Uterus (tissue), 2 donors: ENCODE results near the gene FBXL19.

Source experiments
- POLR2A ChIP-seq, 2 donors: fragments of 450-650 bp; IDR thresholded peaks; one replicate each; pipeline ENCODE4 v1.6.1; 2016; ENCODE audit warnings: antibody characterized with exemption in 2 of 2, mild to moderate bottlenecking in 1 of 2, moderate library complexity in 1 of 2
- TF ChIP-seq, protein P1 (sequence below), 4 experiments: fragments of 200-600 bp in 2 of 4; fragments of 450-650 bp in 2 of 4; sonication (generic) in 2 of 4; IDR thresholded peaks; one replicate each; pipeline ENCODE4 v1.5.1; 2016 to 2019; ENCODE audit warnings: antibody characterized with exemption in 4 of 4, mild to moderate bottlenecking in 2 of 4, moderate library complexity in 1 of 4

DNA sequence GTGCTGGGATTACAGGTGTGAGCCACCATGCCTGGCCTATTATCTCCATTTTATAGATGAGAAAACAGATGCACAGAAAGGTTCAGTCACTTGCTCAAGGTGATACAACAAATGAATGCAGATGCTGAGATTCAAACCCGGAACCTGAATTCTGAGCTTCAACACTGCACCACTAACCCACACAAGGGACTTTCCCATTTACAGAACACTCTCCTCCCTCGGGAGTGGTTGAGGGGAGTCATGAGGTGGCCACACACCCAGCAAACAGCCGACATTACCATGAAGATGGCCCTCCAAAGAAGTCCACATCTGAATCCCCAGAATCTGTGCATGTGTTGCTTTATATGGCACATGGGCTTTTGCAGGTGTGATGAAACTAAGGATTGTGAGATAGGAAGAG, 38.6 kb upstream of the FBXL19 start:
- TF ChIP-seq, protein P1, sequence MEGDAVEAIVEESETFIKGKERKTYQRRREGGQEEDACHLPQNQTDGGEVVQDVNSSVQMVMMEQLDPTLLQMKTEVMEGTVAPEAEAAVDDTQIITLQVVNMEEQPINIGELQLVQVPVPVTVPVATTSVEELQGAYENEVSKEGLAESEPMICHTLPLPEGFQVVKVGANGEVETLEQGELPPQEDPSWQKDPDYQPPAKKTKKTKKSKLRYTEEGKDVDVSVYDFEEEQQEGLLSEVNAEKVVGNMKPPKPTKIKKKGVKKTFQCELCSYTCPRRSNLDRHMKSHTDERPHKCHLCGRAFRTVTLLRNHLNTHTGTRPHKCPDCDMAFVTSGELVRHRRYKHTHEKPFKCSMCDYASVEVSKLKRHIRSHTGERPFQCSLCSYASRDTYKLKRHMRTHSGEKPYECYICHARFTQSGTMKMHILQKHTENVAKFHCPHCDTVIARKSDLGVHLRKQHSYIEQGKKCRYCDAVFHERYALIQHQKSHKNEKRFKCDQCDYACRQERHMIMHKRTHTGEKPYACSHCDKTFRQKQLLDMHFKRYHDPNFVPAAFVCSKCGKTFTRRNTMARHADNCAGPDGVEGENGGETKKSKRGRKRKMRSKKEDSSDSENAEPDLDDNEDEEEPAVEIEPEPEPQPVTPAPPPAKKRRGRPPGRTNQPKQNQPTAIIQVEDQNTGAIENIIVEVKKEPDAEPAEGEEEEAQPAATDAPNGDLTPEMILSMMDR (IDR thresholded peaks at IDR 0.05) = no peak
- no peak for TF ChIP-seq POLR2A (IDR thresholded peaks at IDR 0.05)
